22Rv1 (cell line): ENCODE results near the gene GFY.

ENCODE experiments used
- ZFX ChIP-seq: fragments of 450-650 bp; IDR thresholded peaks from 2 replicates; pipeline ENCODE4 v1.6.1; 2017; ENCODE audit warnings: antibody characterized with exemption, borderline replicate concordance
- TF ChIP-seq, protein P1 (sequence below): fragments of 450-650 bp; IDR thresholded peaks from 2 replicates; pipeline ENCODE4 v1.5.1; 2017; ENCODE audit warnings: mild to moderate bottlenecking

DNA sequence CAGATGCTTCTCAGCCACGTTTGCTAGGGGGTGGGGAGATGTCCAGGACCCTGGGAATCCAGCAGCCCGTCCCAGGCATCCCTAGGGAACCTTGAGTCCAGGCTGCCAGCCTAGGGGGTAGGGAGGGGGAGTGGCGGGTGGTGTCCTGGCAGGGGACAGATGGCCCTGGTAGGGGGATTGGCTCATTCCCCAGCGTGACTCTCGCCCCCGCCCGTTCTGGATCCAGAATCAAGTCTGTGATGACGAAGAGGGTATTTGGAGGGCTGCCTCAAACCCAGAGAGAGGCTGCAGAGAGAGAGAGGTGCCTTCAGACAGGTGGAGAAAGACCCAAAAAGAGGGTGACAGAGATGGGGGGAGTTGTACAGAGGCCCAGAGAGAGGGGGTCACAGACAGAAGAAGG is 12.0 kb downstream of the GFY start:
- TF ChIP-seq, protein P1, sequence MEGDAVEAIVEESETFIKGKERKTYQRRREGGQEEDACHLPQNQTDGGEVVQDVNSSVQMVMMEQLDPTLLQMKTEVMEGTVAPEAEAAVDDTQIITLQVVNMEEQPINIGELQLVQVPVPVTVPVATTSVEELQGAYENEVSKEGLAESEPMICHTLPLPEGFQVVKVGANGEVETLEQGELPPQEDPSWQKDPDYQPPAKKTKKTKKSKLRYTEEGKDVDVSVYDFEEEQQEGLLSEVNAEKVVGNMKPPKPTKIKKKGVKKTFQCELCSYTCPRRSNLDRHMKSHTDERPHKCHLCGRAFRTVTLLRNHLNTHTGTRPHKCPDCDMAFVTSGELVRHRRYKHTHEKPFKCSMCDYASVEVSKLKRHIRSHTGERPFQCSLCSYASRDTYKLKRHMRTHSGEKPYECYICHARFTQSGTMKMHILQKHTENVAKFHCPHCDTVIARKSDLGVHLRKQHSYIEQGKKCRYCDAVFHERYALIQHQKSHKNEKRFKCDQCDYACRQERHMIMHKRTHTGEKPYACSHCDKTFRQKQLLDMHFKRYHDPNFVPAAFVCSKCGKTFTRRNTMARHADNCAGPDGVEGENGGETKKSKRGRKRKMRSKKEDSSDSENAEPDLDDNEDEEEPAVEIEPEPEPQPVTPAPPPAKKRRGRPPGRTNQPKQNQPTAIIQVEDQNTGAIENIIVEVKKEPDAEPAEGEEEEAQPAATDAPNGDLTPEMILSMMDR: no peak
- TF ChIP-seq ZFX: no peak
